Measurements from ENCODE around the gene GCSAML. TPM values are rescaled to one million over a fixed set of nuclear protein-coding genes. Genes with fewer than 3 reads are reported as not detected.

Gene GCSAML
- total and polyA plus RNA-seq, 9 of the 15 experiments (the other 6 are each of a cell fraction or from before 2014, with no cell fraction given), result 0.01 TPM; not detected in 8

GRCh38 chr1:247542811-247543210, 6.1 kb upstream of the GCSAML start:
- no peaks in the 10 kb centered on the region for H3K36me3 ChIP-seq (ENCODE audit: control insufficient read depth, insufficient read depth, low read length)
- H3K9me1 ChIP-seq (ENCODE audit: control insufficient read depth, insufficient read depth, low read length), result no peaks in the 10 kb centered on the region
- ChIA-PET POLR2A (no interaction called here), CTCF (ENCODE audit: low intra/inter-chr PET ratio) (no interaction called here)
- H4K20me1 ChIP-seq (replicated peaks; ENCODE audit: control insufficient read depth, insufficient read depth, low read length), result no peaks in the 10 kb centered on the region
- H3K27me3 ChIP-seq (ENCODE audit: control insufficient read depth in 2 of 2, insufficient read depth in 2 of 2, low read length in 2 of 2), result peaks cover 0 to 5% of the 10 kb centered on the region in 2 experiments; a peak in 1 of 5 replicates
- intact Hi-C loops (cut with micrococcal nuclease) (no loop called here), in situ Hi-C loops (cut with MboI) (no loop called here)
- no peak overlapping the region for H3K27ac ChIP-seq (ENCODE audit: extremely low read depth, low read depth, low read length)
- no peak overlapping the region for H3K4me2 ChIP-seq (ENCODE audit: insufficient read depth, low read length)
- FAIRE-seq (no peak), ATAC-seq (no peak), DNase-seq (ENCODE audit: extremely low read depth in 1 of 4, low spot score in 3 of 4) (no peak)
- no peak overlapping the region for H3K9ac ChIP-seq (ENCODE audit: insufficient read depth in 1 of 2, low read depth in 2 of 2, low read length in 2 of 2)
- WGBS (ENCODE audit: insufficient coverage, low coverage, missing lambda C conversion rate), result 2% methylated on average over 3 of the region's 3 CpGs
- H2AFZ ChIP-seq (ENCODE audit: low read depth, low read length), result no peak overlapping the region
- no peaks in the 10 kb centered on the region for H3K9me3 ChIP-seq (replicated peaks; ENCODE audit: control insufficient read depth, insufficient read depth, low read depth, low read length)
- TF ChIP-seq BACH1 (tag; IDR thresholded peaks at IDR 0.05) (no peak), TOE1 (IDR thresholded peaks at IDR 0.05; ENCODE audit: borderline replicate concordance) (no peak), TOE1 (CRISPR knock-in tag; IDR thresholded peaks at IDR 0.05; ENCODE audit: borderline replicate concordance, low read depth) (no peak), AFF1 (IDR thresholded peaks at IDR 0.05; ENCODE audit: low read depth in 1 of 2, partially characterized antibody in 2 of 2) (no peak), PCBP1 (IDR thresholded peaks at IDR 0.05; ENCODE audit: low read depth, low read length, poor library complexity, severe bottlenecking) (no peak), ZBTB8A (IDR thresholded peaks at IDR 0.05; ENCODE audit: partially characterized antibody) (no peak)
- 0 out of 5 replicates have a peak, but pooled peaks cover 0 to 1% of the 10 kb centered on the region in 2 experiments for H3K4me1 ChIP-seq (replicated peaks in 1 of 2; ENCODE audit: control insufficient read depth in 2 of 2, insufficient read depth in 2 of 2, low read length in 2 of 2)
- H3K79me2 ChIP-seq (ENCODE audit: control insufficient read depth, insufficient read depth, low read length), result no peaks in the 10 kb centered on the region
- no peak overlapping the region for H3K4me3 ChIP-seq
- no TSS peak for BruUV-seq (replicated peaks)
